Anterior cingulate cortex (tissue), 58 donors: ENCODE results near the gene AK8.

Experiments
- DNase-seq, 58 donors: peaks; one replicate each; lab custom pipeline; 2025; lab: John Stamatoyannopoulos, UW

Gene AK8

DNA sequence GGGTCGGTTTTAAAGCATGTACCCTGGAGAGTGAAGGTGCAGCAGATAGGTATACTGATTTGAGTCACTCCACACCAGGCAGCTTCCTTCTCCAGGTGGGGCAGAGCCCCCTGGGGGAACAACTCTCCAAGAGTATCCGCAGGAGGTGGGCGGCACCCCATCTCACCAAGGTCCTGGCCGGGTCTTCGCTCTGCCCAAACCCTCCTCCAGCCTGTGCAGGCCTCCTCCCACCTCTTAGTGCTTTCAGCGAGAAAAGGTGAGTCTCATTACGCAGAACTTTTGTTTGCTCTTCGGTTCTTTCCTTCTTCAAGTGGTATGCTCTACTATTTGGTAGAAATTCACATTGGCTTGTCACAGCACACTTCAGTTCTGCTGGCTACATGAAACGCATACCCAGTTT, 14.3 kb upstream of the AK8 start:
- DNase-seq = no peak

DNA sequence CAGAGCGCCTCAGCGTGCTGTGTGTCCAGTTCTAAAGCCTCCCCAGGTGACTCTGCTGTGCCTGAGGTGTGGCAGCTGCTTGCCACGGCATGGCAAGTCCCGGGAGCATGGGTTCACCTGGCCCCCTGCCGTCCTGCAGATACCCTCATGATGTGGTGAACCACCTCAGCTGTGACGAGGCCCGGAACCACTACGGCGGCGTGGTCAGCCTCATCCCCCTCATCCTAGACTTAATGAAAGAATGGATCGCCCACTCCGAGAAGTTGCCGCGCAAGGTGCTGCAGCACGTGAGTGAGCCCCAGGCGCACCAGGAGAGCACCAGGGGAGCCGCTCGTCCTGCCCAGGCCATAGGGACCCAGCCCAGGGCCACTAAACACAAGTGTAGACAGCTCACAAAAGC, 10.1 kb upstream of the AK8 start:
- DNase-seq = no peak

- DNase-seq = no peak
Observed at GRCh38 chr9:132887181-132888120, 9.4 kb upstream of the AK8 start.

- no peak for DNase-seq
Observed at GRCh38 chr9:132886334-132886725, 8.2 kb upstream of the AK8 start.

- no peak for DNase-seq
Observed at GRCh38 chr9:132885720-132886333, 7.7 kb upstream of the AK8 start.

GRCh38 chr9:132883349-132884294, 5.5 kb upstream of the AK8 start:
- no peak for DNase-seq

GRCh38 chr9:132882616-132883015, 4.5 kb upstream of the AK8 start:
- no peak for DNase-seq

- DNase-seq = no peak
Observed at GRCh38 chr9:132881826-132882225, 3.7 kb upstream of the AK8 start.

GRCh38 chr9:132880324-132880661, 2.2 kb upstream of the AK8 start:
- DNase-seq = no peak

GRCh38 chr9:132879457-132880323, 1.6 kb upstream of the AK8 start:
- DNase-seq = no peak

DNA sequence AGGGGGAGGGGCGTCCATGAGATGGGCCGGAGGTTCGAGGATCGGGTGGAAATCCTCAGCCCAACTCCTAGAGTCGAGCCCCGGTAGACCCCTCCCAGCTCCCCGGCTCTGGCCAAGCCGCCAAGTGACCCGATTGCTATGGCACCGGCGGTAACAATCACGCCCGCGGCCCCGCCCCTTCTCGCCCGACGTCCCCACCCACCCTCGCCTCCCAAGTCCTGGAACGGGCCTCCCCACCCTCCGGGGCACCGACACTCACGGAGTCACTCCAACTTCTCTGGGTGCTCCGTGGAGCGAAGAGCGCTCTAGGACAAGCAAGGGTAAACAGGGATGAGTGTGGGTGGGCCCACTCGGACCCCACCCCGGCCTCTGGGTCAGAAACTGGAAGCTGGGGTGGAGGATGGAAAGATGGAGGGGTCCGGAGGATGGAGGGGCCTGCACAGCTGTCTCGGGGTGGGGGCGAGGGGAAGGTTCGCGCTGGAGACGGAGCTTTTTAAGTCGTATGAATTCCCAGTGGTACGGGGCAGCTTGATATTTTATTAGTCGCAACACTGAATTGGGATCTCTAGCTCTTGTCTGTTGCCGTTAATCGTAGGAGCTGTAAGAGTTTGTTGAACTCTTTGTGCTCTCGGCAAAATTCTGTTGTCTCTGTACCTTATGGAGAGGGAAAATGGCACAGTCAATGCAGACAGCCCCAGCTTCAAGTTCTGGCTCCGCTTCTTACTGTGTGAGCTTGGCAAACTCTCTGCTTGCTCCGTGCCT, 792 bp upstream of the AK8 start, which contains the start of gene SPACA9:
SPACA9 (plus strand) TSS at position 204 of the 762 bp plus-strand sequence. CDS start 5,050 bp downstream, outside the sequence.
- peak in 42 of 58 donors; percentile 11 to 64 (median 40) for DNase-seq

- DNase-seq = peak in 1 of 58 donors; percentile 12
Observed at GRCh38 chr9:132877458-132877823, 643 bp downstream of the AK8 start.

DNA sequence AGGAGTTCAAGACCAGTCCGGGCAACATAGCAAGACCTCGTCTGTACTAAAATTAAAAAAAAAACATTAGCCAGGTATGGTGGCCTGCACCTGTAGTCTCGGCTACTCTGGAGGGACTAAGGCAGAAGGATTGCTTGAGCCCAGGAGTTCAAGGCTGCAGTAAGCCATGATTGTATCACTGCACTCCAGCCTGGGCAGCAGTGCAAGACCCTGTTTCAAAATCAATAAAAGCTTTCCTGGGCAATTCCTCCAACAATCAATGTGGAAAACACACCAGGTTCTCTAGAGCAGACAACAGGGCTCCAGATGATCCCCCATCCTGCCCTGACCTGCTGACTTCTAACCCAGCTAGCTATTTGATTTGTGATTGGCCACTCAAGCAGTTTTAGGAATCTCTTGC, 1.2 kb downstream of the AK8 start:
- no peak for DNase-seq

- no peak for DNase-seq
Observed at GRCh38 chr9:132875159-132875558, 2.9 kb downstream of the AK8 start.

DNA sequence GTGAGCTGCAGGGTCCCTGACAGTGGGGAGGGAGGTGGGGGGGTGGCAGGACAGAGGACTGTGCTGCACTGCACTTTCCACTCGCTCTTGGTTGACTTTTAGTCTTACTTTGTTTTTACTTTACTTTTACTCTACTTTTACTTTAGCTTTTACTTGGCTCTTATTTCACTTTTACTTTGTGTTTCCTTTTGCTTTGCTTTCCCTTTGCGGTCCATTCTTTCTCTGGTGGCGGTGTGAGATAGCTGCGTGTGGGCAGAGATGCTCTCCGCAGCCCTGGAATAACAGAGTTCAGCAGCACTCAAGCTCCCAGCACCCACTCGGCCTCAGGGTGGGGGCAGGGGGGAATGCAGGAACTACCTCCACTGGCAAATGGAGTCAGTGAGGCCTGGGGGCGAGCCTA, 4.7 kb downstream of the AK8 start:
- DNase-seq = no peak

DNA sequence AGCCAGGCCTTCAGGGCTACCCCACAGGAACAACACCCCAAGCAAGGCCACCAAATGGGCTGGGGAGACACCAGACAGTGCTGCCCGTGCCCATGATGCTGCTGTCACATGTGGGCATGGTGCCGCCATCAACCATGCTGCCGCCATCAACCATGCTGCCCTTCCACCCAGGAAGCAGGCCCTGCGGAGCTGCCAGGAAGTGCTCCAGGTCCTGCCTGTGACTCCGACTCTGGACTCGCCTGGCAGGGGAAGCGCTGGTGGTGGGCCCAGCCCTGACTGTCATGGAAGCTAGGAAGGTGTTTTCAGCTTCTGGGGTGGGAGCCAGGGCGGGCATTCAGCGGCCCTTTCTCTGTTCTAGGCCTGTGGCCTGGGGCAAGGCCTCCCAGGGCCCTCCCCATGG, 8.8 kb downstream of the AK8 start:
- DNase-seq = no peak

- DNase-seq = no peak
Observed at GRCh38 chr9:132866898-132867297, 11.2 kb downstream of the AK8 start.

- DNase-seq = no peak
Observed at GRCh38 chr9:132864691-132865090, 13.4 kb downstream of the AK8 start.

GRCh38 chr9:132864277-132864676, 13.8 kb downstream of the AK8 start:
- DNase-seq = no peak
